ENCODE results near the gene CAPZB.

Gene CAPZB

GRCh38 chr1:19294638-19295037 is 190.7 kb downstream of the CAPZB start:
- no peaks in the 10 kb centered on the region for H4K20me1 ChIP-seq (ENCODE audit: insufficient read depth, low read length)
- TF ChIP-seq CTCF (IDR thresholded peaks at IDR 0.05; ENCODE audit: low read length) (no peak), EZH2 (IDR thresholded peaks at IDR 0.05; ENCODE audit: borderline replicate concordance, low read length) (no peak)

DNA sequence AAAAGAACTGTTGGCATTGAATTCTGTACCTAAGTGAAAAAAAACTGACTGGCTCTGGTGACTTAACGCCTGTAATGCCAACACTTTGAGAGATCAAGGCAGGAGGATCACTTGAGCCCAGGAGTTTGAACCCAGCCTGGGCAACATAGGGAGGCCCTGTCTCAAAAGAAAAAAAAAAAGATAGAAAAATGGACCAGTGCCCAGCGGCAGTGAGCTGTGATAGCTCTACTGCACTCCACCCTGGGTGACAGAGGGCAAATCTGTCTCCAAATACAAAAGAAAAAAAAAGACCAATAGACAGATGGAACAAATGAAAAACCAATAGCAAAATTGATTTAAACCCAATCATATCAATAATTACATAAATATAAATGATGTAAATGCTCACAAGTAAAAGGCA is 196.1 kb downstream of the CAPZB start:
- Histone ChIP-seq H3K4me2 (ENCODE audit: low read length) (no peak overlapping the region), H3K79me2 (ENCODE audit: insufficient read depth, low read length) (no peaks in the 10 kb centered on the region), H3K36me3 (ENCODE audit: insufficient read depth, low read length) (no peaks in the 10 kb centered on the region; the same call in 1 of the 2 replicates), H3K27ac (ENCODE audit: low read depth, low read length, poor library complexity, severe bottlenecking) (no peak overlapping the region), H3K9me2 (ENCODE audit: low read depth, low read length) (no peaks in the 10 kb centered on the region), H3K9me3 (ENCODE audit: low read length) (peaks cover under 1% of the 10 kb centered on the region), H3K27me3 (ENCODE audit: insufficient read depth, low read length) (no peaks in the 10 kb centered on the region), H2AFZ (ENCODE audit: low read length) (no peak overlapping the region), H3K9ac (ENCODE audit: low read length) (no peak overlapping the region), H4K20me1 (ENCODE audit: insufficient read depth, low read length) (no peaks in the 10 kb centered on the region), H3K4me3 (ENCODE audit: low read depth, low read length, poor library complexity, severe bottlenecking) (no peak overlapping the region), H3K4me1 (ENCODE audit: insufficient read depth, low read length, severe bottlenecking) (no peaks in the 10 kb centered on the region), H3F3A (ENCODE audit: insufficient read depth, low read length) (no peaks in the 10 kb centered on the region)
- no peak for TF ChIP-seq EZH2 (IDR thresholded peaks at IDR 0.05; ENCODE audit: borderline replicate concordance, low read length)
- no peak for TF ChIP-seq CTCF (IDR thresholded peaks at IDR 0.05; ENCODE audit: low read length)

More at GRCh38 chr1:19294638-19295037, 190.7 kb downstream of the CAPZB start:
- Histone ChIP-seq H3K36me3 (ENCODE audit: insufficient read depth, low read length) (no peaks in the 10 kb centered on the region; the same call in 1 of the 2 replicates), H3K9me3 (ENCODE audit: low read length) (peaks cover 11% of the 10 kb centered on the region), H3K4me1 (ENCODE audit: insufficient read depth, low read length, severe bottlenecking) (no peaks in the 10 kb centered on the region), H2AFZ (ENCODE audit: low read length) (no peak overlapping the region), H3K4me2 (ENCODE audit: low read length) (no peak overlapping the region), H3K27me3 (ENCODE audit: insufficient read depth, low read length) (no peaks in the 10 kb centered on the region), H3K79me2 (ENCODE audit: insufficient read depth, low read length) (no peaks in the 10 kb centered on the region), H3K4me3 (ENCODE audit: low read depth, low read length, poor library complexity, severe bottlenecking) (no peak overlapping the region), H3K9me2 (ENCODE audit: low read depth, low read length) (no peaks in the 10 kb centered on the region), H3K27ac (ENCODE audit: low read depth, low read length, poor library complexity, severe bottlenecking) (no peak overlapping the region), H3F3A (ENCODE audit: insufficient read depth, low read length) (no peaks in the 10 kb centered on the region), H3K9ac (ENCODE audit: low read length) (no peak overlapping the region)

Measured in OCI-LY1 (cell line).